ENCODE results near the gene ZNF598. TPM values are rescaled to one million over a fixed set of nuclear protein-coding genes. Genes with fewer than 3 reads are reported as not detected.
"Not testable (repeated sequence)": the region's sequence is repeated elsewhere in the genome, so short reads cannot be mapped to it uniquely, and the experiment has no call there.

The ZNF598 gene
- total RNA-seq, 1 experiment from 2014 or later = 22.9 TPM

DNA sequence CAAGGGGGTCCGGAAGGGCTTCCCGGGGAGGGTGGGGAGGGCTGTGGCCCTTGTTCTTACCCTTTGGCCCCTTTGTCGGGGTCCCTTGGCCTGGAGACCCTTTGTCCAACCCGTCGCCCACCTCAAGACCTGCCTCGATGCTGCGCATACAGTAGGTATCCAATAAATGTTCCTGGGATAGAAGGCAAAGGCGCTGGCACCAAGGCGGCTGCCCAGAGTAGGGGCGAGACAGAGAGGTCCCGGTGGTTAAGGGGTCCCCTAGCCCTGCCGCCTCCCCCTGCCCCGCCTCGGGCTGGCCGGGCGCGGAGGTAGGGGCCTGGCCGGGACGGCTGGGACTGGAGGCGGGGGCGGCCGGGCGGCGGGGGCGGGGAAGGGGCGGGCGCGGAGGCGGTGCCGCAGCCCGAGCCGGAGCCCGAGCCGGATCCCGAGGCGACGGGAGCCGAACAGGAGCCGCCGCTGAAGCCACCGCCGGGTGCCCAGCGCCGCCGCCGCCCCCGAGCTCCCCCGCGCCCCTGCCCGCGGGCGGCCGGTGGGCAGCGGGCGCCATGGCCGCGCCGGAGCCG is 16.9 kb upstream of the ZNF598 start, which contains the start of gene NHERF2:
Gene NHERF2, plus strand, starts transcription at position 442 of the 563 bp plus-strand sequence. Its CDS starts 104 bp downstream, at position 546.
- Histone ChIP-seq H3K27me3 (peaks cover 17% of the 10 kb centered on the region; the same call in 1 of the 2 replicates), H3K9me3 (replicated peaks) (no peaks in the 10 kb centered on the region), H3K36me3 (no peaks in the 10 kb centered on the region), H3K4me1 (no peaks in the 10 kb centered on the region; the same call in 1 of the 2 replicates), H3K4me3 (peak within 1 kb of the TSS; percentile 31; the same call in 1 of the 2 replicates), H3K27ac (no peak within 1 kb of the TSS)
- DNase-seq = no peak

DNA sequence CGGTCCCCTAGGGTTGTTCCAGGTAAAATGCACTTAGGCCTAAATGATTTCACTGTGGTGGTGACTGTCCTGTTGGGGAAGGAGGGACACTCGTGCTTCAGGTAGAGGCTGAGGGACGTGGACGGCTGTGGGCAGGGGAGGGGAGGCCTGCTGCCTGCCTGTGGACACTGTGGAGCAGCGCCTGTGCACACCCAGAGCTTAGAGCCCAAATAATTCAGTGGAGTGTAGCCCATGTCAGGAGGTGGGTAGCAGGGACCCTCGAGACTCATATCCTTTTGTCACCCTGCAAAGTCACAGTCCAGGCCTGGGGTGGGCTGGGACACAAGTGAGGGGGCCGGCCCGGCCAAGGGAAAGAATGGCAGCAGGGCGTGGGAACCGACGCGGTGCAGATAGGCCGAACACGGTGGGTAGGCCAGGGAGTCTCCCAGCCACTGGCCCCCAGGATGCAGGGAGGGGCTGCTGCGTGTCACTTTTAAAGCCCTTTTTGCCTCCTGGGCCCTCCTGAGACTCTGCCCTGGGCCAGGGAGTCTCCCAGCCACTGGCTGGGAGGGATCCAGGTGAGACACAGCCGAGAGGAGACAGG is 16.3 kb upstream of the ZNF598 start:
- Histone ChIP-seq H3K4me1 (no peaks in the 10 kb centered on the region; the same call in 1 of the 2 replicates), H3K4me3 (no peak overlapping the region), H3K36me3 (no peaks in the 10 kb centered on the region), H3K27me3 (peaks cover 17% of the 10 kb centered on the region; the same call in 1 of the 2 replicates), H3K9me3 (replicated peaks) (no peaks in the 10 kb centered on the region), H3K27ac (no peak overlapping the region)
- no peak for DNase-seq

DNA sequence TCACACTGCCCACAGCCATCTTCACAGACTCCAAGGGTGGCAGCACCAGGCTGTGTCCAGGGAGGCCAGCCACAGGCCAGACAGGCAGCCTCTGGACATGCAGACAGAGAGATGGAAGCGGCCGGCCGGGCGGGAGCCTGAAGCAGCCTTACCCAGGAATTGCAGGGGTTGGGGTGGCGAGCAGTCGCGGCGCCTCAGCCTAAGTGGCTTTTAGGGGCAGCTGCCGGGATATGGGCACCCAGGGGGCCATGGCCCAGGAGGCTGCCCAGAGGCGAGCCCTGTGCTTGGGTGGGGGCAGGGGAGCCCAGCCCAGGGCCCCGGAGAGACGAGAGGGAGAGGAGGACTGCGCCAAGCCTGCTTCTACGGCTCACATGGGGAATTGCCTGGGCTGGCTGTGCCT is 15.6 kb upstream of the ZNF598 start:
- H3K9me3 ChIP-seq (replicated peaks) = no peaks in the 10 kb centered on the region
- no peaks in the 10 kb centered on the region; the same call in 1 of the 2 replicates for H3K4me1 ChIP-seq

DNA sequence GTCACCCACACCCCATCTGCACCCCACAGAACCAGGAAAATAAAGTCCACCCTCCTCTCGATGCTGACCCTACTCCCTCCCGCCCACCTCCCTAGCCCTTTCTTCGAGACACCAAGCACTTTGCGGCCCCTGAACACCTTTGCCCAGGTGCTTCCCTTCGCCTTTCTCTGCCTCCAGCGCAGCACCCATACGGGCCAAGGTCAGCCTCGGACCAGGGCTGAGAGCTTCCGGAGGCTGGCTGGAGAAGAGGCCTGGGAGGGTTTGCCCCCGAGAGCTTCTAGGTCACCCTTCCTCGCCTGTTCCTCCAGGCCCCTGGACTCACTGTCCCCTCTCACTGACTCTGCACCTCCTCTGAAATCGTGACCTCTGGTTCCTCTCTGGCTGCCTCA is 14.4 kb upstream of the ZNF598 start:
- DNase-seq = no peak
- no peaks in the 10 kb centered on the region for H3K36me3 ChIP-seq
- peaks cover 21% of the 10 kb centered on the region; the same call in 1 of the 2 replicates for H3K27me3 ChIP-seq
- no peaks in the 10 kb centered on the region for H3K9me3 ChIP-seq (replicated peaks)
- no peak overlapping the region for H3K27ac ChIP-seq
- H3K4me1 ChIP-seq = no peaks in the 10 kb centered on the region; the same call in 1 of the 2 replicates
- H3K4me3 ChIP-seq = peak overlapping the region; percentile 49; the same call in 1 of the 2 replicates

More for the DNA sequence above, 15.6 kb upstream of the ZNF598 start:
- Histone ChIP-seq H3K36me3 (no peaks in the 10 kb centered on the region), H3K27me3 (peaks cover 17% of the 10 kb centered on the region; the same call in 1 of the 2 replicates), H3K4me3 (no peak overlapping the region), H3K27ac (no peak overlapping the region)
- no peak for DNase-seq

DNA sequence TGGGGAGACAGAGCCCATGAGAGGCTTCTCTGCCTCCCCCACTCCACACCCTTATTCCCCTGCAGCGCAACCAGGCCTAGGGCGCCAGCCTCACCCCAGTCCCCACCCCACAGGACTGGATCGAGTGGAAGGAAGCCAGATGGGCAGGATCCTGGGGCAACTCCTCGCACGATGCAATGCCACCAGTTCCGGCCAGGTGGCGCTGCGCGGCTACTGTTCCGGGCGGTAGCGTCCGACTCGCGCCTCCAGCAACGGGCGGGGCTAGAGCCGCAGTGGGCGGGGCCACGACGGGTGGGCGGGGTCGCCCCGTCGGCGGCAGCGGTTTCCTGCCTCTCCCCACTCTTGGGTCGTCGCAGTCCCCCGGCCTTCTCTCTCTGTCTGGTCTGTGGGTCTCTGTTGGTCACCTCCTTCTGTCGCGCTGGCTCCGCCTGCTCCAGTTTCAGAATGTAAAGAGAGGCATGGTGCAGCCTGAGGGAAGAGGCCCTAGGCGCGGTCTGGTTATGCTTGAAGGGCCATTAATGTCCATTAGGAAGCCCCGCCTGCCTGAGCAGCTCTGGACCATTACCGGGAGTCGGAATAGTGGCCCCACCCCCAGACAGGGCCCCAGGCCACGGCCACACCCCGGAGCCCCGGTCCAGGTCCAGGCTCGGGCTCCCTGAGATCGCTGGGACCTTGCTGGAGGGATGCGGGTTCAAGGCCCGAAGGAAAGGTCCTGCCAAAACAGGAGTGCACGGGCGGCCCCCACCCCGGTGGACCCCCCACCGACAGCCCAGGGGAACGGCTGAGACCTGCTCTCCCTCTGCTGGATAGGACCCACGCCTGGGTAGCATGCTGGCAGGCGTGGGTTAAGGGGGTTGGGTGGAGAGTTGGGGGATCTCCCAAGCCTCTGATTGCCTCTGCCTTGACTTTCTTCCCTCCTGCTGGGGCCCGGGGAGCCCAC is 13.7 kb upstream of the ZNF598 start:
- Histone ChIP-seq H3K27ac (peak overlapping the region; percentile 17; the same call in 1 of the 2 replicates), H3K27me3 (peaks cover 25% of the 10 kb centered on the region; the same call in 1 of the 2 replicates), H3K36me3 (no peaks in the 10 kb centered on the region), H3K9me3 (replicated peaks) (no peaks in the 10 kb centered on the region), H3K4me1 (no peaks in the 10 kb centered on the region; the same call in 1 of the 2 replicates), H3K4me3 (peak overlapping the region; percentile 49)
- peak; percentile 84 to 93 for DNase-seq

DNA sequence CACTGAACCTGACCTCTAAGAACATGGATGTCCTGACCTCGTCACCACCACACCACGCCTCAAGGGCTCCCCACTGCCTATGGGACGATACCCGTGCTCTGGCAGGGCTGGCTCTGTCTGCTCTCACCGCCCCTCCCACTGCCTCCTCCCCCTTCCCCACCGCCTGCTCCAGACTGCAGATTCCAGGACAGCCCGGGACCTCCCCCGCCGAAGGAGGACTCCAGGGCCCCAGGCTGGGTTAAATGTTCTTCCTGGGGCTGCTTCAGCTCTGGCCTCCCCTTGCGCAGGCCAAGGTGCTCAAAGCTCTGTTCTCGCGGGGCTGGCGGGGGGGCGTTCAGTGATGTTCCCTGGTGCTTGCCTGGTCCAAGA is 13.1 kb upstream of the ZNF598 start:
- peak overlapping the region; percentile 49 for H3K4me3 ChIP-seq
- no peaks in the 10 kb centered on the region; the same call in 1 of the 2 replicates for H3K4me1 ChIP-seq
- no peaks in the 10 kb centered on the region for H3K36me3 ChIP-seq
- peak; percentile 58 to 63 for DNase-seq
- no peak overlapping the region for H3K27ac ChIP-seq
- H3K9me3 ChIP-seq (replicated peaks) = no peaks in the 10 kb centered on the region
- H3K27me3 ChIP-seq = peaks cover 19% of the 10 kb centered on the region; the same call in 1 of the 2 replicates

GRCh38 chr16:2019921-2020831 is 10.6 kb upstream of the ZNF598 start:
- no peak for DNase-seq
- Histone ChIP-seq H3K27ac (no peak overlapping the region), H3K4me1 (peaks cover 12% of the 10 kb centered on the region), H3K36me3 (no peaks in the 10 kb centered on the region), H3K27me3 (peaks cover 8% of the 10 kb centered on the region; the same call in 1 of the 2 replicates), H3K9me3 (replicated peaks) (no peaks in the 10 kb centered on the region), H3K4me3 (peak overlapping the region; percentile 21; the same call in 1 of the 2 replicates)

GRCh38 chr16:2019518-2019920 is 9.9 kb upstream of the ZNF598 start, which contains the start of gene NPW:
TSS of gene NPW (plus strand) at chr16:2019785.
- Histone ChIP-seq H3K9me3 (replicated peaks) (no peaks in the 10 kb centered on the region), H3K4me3 (peak within 1 kb of the TSS; percentile 21; the same call in 1 of the 2 replicates), H3K27me3 (peaks cover 8% of the 10 kb centered on the region; the same call in 1 of the 2 replicates), H3K4me1 (peaks cover 12% of the 10 kb centered on the region), H3K36me3 (no peaks in the 10 kb centered on the region), H3K27ac (no peak within 1 kb of the TSS)
- peak in 1 of 2 experiments; percentile 37 for DNase-seq

- DNase-seq = peak; percentile 63 to 64
- peaks cover 8% of the 10 kb centered on the region; the same call in 1 of the 2 replicates for H3K27me3 ChIP-seq
Measured at GRCh38 chr16:2016407-2016922, 6.8 kb upstream of the ZNF598 start.

GRCh38 chr16:2015947-2016208 is 6.3 kb upstream of the ZNF598 start:
- H3K27ac ChIP-seq = no peak overlapping the region
- peaks cover 8% of the 10 kb centered on the region; the same call in 1 of the 2 replicates for H3K27me3 ChIP-seq
- no peaks in the 10 kb centered on the region for H3K9me3 ChIP-seq (replicated peaks)
- H3K36me3 ChIP-seq = no peaks in the 10 kb centered on the region
- peaks cover 12% of the 10 kb centered on the region for H3K4me1 ChIP-seq
- DNase-seq = no peak
- H3K4me3 ChIP-seq = no peak overlapping the region

More at GRCh38 chr16:2016407-2016922, 6.8 kb upstream of the ZNF598 start:
- Histone ChIP-seq H3K27ac (no peak overlapping the region), H3K9me3 (replicated peaks) (no peaks in the 10 kb centered on the region), H3K4me1 (peaks cover 12% of the 10 kb centered on the region), H3K4me3 (no peak overlapping the region), H3K36me3 (no peaks in the 10 kb centered on the region)

DNA sequence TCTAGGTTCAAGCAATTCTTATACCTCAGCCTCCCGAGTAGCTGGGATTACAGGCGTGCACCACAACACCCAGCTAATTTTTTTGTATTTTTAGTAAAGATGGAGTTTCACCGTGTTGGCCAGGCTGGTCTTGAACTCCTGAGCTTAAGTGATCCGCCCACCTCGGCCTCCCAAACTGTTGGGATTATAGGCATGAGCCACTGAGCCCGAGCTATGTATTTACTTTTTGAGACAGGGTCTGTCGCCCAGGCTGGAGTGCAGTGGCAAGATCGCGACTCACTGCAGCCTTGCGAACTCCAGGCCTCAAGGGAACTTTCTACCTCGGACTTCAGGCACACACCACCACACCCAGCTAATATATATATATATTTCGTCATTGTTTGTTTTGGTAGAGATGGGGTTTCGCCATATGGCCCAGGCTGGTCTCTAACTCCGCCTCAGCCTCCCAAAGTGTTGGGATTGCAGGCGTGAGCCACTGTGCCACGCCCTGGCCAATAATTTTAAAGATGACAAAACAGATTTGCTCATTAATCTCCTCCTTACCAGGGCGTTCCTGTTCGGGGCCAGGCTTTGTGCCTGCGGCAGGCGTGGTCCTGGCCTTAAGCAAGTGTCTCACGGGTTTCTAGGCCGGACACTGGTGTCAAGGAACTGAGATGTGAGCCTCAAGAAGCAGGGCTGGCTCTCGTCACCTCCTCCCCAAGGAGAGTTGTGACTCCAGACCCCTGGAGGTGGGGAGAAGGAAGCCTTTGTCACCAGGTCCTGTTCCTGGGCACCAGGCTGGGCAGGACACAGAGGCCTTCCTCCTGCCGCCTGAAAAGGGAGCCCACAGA is 5.7 kb upstream of the ZNF598 start:
- no peaks in the 10 kb centered on the region for H3K9me3 ChIP-seq (replicated peaks)
- DNase-seq = no peak
- H3K27ac ChIP-seq = no peak overlapping the region
- no peak overlapping the region for H3K4me3 ChIP-seq
- H3K4me1 ChIP-seq = peaks cover 15% of the 10 kb centered on the region
- no peaks in the 10 kb centered on the region for H3K36me3 ChIP-seq
- H3K27me3 ChIP-seq = peaks cover 8% of the 10 kb centered on the region; the same call in 1 of the 2 replicates

DNA sequence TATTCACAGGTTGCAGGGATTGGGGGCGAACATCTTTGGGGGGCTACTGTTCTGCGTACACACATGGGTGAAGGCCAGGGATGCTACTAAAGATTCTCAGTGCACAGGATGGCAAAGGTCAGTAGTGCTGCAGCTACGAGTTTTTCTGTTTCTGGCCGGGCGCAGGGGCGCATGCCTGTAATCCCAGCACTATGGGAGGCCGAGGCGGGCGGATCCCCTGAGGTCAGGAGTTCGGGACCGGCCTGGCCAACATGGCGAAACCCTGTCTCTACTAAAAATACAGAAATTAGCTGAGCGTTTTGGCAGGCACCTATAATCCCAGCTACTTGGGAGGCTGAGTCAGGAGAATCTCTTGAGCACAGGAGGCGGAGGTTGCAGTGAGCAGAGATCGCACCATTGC is 3.9 kb upstream of the ZNF598 start:
- Histone ChIP-seq H3K36me3 (no peaks in the 10 kb centered on the region), H3K4me1 (peaks cover 21% of the 10 kb centered on the region), H3K4me3 (no peak overlapping the region), H3K27me3 (no peaks in the 10 kb centered on the region), H3K9me3 (replicated peaks) (no peaks in the 10 kb centered on the region), H3K27ac (no peak overlapping the region)
- DNase-seq = no peak

DNA sequence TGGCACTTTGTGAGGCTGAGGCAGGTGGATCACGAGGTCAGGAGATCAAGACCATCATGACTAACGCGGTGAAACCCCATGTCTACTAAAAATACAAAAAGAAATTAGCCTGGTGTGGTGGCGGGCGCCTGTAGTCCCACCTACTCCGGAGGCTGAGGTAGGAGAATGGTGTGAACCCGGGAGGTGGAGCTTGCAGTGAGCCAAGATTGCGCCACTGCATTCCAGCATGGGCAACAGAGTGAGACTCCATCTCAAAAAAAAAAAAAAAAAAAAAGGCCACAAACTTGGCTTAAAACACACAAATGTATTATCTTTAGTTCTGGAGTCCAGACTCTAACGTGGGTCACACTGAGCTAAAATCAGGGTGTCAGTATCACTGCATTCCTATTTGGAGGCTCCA is 2.1 kb upstream of the ZNF598 start:
- H3K27ac ChIP-seq; H3K36me3 ChIP-seq; DNase-seq; H3K4me3 ChIP-seq; H3K27me3 ChIP-seq; H3K9me3 ChIP-seq (replicated peaks): not testable (repeated sequence)
- peaks cover 28% of the 10 kb centered on the region for H3K4me1 ChIP-seq

Measured in SJCRH30 (cell line).